NK-92 treated with Interleukin-12 subunit alpha and Interleukin-12 subunit beta, amount 100 ng/mL, for 24 hours (cell line): ENCODE measurements around the gene NMRAL1.

Experiments used
- DNase-seq: peaks from one replicate; lab custom pipeline; 2025; lab: John Stamatoyannopoulos, UW

Gene NMRAL1

GRCh38 chr16:4474192-4474961 lies at the start of gene NMRAL1:
NMRAL1 (minus strand) TSS chr16:4474625; CDS start chr16:4474132, 493 bp downstream.
- peak; percentile 87 for DNase-seq

- DNase-seq: no peak
These were observed 49.3 kb upstream of the NMRAL1 start for GRCh38 chr16:4523686-4524085.

- DNase-seq: no peak
These were observed 47.7 kb upstream of the NMRAL1 start for GRCh38 chr16:4522051-4522581.

- DNase-seq: no peak
These were observed 46.5 kb upstream of the NMRAL1 start for GRCh38 chr16:4520913-4521312.

- DNase-seq: no peak
These were observed 45.0 kb upstream of the NMRAL1 start for GRCh38 chr16:4519274-4520058.

GRCh38 chr16:4517812-4518680 lies 43.6 kb upstream of the NMRAL1 start:
- DNase-seq: no peak

- DNase-seq: no peak
These were observed 41.3 kb upstream of the NMRAL1 start for GRCh38 chr16:4515611-4516233.

GRCh38 chr16:4514606-4515005 lies 40.2 kb upstream of the NMRAL1 start:
- DNase-seq: no peak

- DNase-seq: no peak
These were observed 39.5 kb upstream of the NMRAL1 start for GRCh38 chr16:4513881-4514280.

GRCh38 chr16:4513086-4513860 lies 38.8 kb upstream of the NMRAL1 start:
- no peak for DNase-seq

GRCh38 chr16:4512473-4512872 lies 38.0 kb upstream of the NMRAL1 start:
- DNase-seq: no peak

GRCh38 chr16:4511441-4512082 lies 37.1 kb upstream of the NMRAL1 start:
- no peak for DNase-seq

GRCh38 chr16:4510747-4511426 lies 36.5 kb upstream of the NMRAL1 start:
- DNase-seq: no peak

GRCh38 chr16:4510131-4510530 lies 35.7 kb upstream of the NMRAL1 start:
- DNase-seq: no peak

GRCh38 chr16:4509420-4509819 lies 35.0 kb upstream of the NMRAL1 start:
- no peak for DNase-seq

- no peak for DNase-seq
These were observed 34.4 kb upstream of the NMRAL1 start for GRCh38 chr16:4508806-4509205.

- DNase-seq: no peak
These were observed 33.3 kb upstream of the NMRAL1 start for GRCh38 chr16:4507588-4508345.

GRCh38 chr16:4506450-4506849 lies 32.0 kb upstream of the NMRAL1 start:
- DNase-seq: no peak
